ENCODE measurements around the gene PDXK. TPM values are rescaled to one million over a fixed set of nuclear protein-coding genes. Genes with fewer than 3 reads are reported as not detected.

The PDXK gene
- total RNA-seq, 1 experiment from 2014 or later: 114 TPM

DNA sequence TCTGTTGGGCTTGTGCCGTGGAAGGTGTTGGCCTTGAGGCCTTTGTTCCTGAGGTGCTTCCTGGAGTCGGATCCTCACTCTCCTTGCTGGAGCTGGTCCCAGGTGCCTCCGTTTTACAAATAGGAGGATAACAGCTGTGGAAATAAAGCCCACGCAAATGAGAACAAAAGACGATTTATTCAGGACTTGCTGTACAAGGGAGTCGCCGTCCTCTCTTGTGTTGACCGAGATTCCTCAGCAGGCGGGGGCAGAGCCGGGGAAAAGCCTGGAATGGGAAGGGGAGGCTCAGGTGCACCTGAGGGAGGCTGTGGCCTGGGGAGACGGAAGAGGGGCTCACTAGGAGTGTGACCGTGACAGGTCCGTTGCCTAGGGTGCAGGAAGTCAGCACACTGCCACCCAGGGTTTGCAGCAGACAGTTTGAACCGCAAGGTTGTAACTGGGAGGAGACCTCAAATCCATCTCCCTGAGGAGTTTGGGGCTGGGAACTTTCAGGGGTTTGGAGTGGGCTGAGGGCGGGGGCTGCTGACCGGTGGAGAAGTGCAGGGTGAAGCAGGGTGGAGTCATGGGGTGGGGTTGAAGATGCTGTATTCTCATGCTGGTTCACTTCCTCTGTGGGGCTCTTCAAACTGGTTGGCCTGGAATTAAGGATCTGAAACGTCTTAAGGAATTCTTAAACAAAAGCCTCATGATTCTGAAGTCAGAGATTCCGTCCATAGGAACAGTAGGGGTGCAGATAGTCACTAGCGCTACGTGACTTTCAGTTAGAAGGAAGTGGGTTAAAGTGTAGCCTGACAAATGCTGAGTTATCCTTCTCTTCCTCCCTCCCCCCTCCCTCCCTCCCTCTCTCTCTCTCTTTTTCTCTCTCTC lies 59.8 kb downstream of the PDXK start:
- Histone ChIP-seq H3K4me1 (ENCODE audit: insufficient read depth, low read length, poor library complexity, severe bottlenecking) (no peaks in the 10 kb centered on the region), H3K4me3 (ENCODE audit: low read depth, low read length, poor library complexity, severe bottlenecking) (no peak overlapping the region), H3K27me3 (replicated peaks; ENCODE audit: insufficient read depth, low read depth, low read length, poor library complexity) (no peaks in the 10 kb centered on the region), H3K36me3 (ENCODE audit: insufficient read depth, low read length, poor library complexity, severe bottlenecking) (peaks cover 9% of the 10 kb centered on the region), H3K27ac (ENCODE audit: low read depth, low read length, poor library complexity, severe bottlenecking) (peak overlapping the region; percentile 23), H3K9me3 (ENCODE audit: low read depth, low read length, poor library complexity, severe bottlenecking) (no peaks in the 10 kb centered on the region)
- BruUV-seq (replicated peaks): no TSS peak
- POLR2A ChIA-PET (ENCODE audit: low non-redundant PET): no interaction called here
- intact Hi-C loops (cut with micrococcal nuclease; ENCODE audit: unreplicated experiment): no loop called here
- TF ChIP-seq, protein P1, sequence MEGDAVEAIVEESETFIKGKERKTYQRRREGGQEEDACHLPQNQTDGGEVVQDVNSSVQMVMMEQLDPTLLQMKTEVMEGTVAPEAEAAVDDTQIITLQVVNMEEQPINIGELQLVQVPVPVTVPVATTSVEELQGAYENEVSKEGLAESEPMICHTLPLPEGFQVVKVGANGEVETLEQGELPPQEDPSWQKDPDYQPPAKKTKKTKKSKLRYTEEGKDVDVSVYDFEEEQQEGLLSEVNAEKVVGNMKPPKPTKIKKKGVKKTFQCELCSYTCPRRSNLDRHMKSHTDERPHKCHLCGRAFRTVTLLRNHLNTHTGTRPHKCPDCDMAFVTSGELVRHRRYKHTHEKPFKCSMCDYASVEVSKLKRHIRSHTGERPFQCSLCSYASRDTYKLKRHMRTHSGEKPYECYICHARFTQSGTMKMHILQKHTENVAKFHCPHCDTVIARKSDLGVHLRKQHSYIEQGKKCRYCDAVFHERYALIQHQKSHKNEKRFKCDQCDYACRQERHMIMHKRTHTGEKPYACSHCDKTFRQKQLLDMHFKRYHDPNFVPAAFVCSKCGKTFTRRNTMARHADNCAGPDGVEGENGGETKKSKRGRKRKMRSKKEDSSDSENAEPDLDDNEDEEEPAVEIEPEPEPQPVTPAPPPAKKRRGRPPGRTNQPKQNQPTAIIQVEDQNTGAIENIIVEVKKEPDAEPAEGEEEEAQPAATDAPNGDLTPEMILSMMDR (conservative IDR thresholded peaks at IDR 0.05; ENCODE audit: low read depth, low read length): no peak
- TF ChIP-seq EZH2 (IDR thresholded peaks at IDR 0.05; ENCODE audit: borderline replicate concordance, low read depth, low read length, poor library complexity, severe bottlenecking): no peak
- no peak for DNase-seq (ENCODE audit: low spot score)
- CTCF ChIA-PET: no interaction called here

DNA sequence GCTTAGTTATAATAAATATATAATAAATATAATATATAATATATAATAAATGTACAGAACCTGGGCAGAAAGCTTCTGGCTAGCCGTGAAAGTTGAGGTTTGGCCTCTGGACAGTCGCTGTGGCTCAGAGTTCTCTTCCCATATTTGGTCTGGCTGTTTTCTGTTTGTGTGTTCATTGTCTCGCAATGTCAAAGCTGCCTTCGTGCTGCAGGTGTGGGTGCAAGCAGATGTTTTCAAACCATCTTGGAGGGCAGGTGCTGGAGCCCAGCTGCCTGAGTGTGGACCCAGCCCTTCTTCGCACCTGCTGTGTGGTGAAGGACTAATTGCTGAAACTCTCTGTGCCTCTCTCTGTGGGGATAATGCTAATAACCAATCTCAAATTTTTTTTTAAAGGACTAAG lies 60.7 kb downstream of the PDXK start:
- POLR2A ChIA-PET (ENCODE audit: low non-redundant PET): no interaction called here
- CTCF ChIA-PET: no interaction called here
- Histone ChIP-seq H3K4me1 (ENCODE audit: insufficient read depth, low read length, poor library complexity, severe bottlenecking) (no peaks in the 10 kb centered on the region), H3K27ac (ENCODE audit: low read depth, low read length, poor library complexity, severe bottlenecking) (no peak overlapping the region), H3K36me3 (ENCODE audit: insufficient read depth, low read length, poor library complexity, severe bottlenecking) (no peaks in the 10 kb centered on the region), H3K27me3 (replicated peaks; ENCODE audit: insufficient read depth, low read depth, low read length, poor library complexity) (no peaks in the 10 kb centered on the region), H3K4me3 (ENCODE audit: low read depth, low read length, poor library complexity, severe bottlenecking) (no peak overlapping the region), H3K9me3 (ENCODE audit: low read depth, low read length, poor library complexity, severe bottlenecking) (no peaks in the 10 kb centered on the region)
- intact Hi-C loops (cut with micrococcal nuclease; ENCODE audit: unreplicated experiment): no loop called here
- BruUV-seq (replicated peaks): no TSS peak
- TF ChIP-seq EZH2 (IDR thresholded peaks at IDR 0.05; ENCODE audit: borderline replicate concordance, low read depth, low read length, poor library complexity, severe bottlenecking): no peak
- TF ChIP-seq, protein P1 (conservative IDR thresholded peaks at IDR 0.05; ENCODE audit: low read depth, low read length): no peak
- DNase-seq (ENCODE audit: low spot score): no peak

DNA sequence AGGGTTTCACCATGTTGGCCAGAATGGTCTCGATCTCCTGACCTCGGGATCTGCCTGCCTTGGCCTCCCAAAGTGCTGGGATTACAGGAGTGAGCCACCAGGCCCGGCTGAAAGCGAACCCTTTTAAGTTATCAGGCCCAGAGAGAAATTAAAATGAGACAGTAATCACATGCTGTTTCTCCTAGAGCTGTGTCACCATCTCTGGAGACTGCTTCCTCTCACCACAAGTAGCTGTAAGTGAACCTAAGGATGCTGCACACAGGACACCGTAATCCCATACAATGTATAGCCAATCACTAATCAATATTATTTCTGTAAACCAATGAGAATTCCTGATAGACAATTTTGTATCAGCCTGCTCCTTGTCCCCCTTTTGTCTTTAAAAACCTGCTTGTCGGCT lies 62.9 kb downstream of the PDXK start:
- Histone ChIP-seq H3K27me3 (replicated peaks; ENCODE audit: insufficient read depth, low read depth, low read length, poor library complexity) (no peaks in the 10 kb centered on the region), H3K4me1 (ENCODE audit: insufficient read depth, low read length, poor library complexity, severe bottlenecking) (no peaks in the 10 kb centered on the region), H3K36me3 (ENCODE audit: insufficient read depth, low read length, poor library complexity, severe bottlenecking) (no peaks in the 10 kb centered on the region), H3K27ac (ENCODE audit: low read depth, low read length, poor library complexity, severe bottlenecking) (no peak overlapping the region), H3K4me3 (ENCODE audit: low read depth, low read length, poor library complexity, severe bottlenecking) (no peak overlapping the region), H3K9me3 (ENCODE audit: low read depth, low read length, poor library complexity, severe bottlenecking) (no peaks in the 10 kb centered on the region)
- no peak for TF ChIP-seq EZH2 (IDR thresholded peaks at IDR 0.05; ENCODE audit: borderline replicate concordance, low read depth, low read length, poor library complexity, severe bottlenecking)
- TF ChIP-seq, protein P1 (conservative IDR thresholded peaks at IDR 0.05; ENCODE audit: low read depth, low read length): no peak
- DNase-seq (ENCODE audit: low spot score): no peak
- ChIA-PET POLR2A (ENCODE audit: low non-redundant PET) (no interaction called here), CTCF (no interaction called here)
- intact Hi-C loops (cut with micrococcal nuclease; ENCODE audit: unreplicated experiment): no loop called here
- no TSS peak for BruUV-seq (replicated peaks)

Data from A673 (cell line).